CD4-positive, alpha-beta T cell treated with Interferon alpha-2 for 1 hour (primary cell): ENCODE data around the gene MLLT3.
"Not testable (repeated sequence)": the region's sequence is repeated elsewhere in the genome, so short reads cannot be mapped to it uniquely, and the experiment has no call there.

ENCODE experiments used
- DNase-seq, 2 donors: peaks; one replicate each; pipeline ENCODE4 v3.0.0-alpha.2; 2020 to 2022

The MLLT3 gene

DNA sequence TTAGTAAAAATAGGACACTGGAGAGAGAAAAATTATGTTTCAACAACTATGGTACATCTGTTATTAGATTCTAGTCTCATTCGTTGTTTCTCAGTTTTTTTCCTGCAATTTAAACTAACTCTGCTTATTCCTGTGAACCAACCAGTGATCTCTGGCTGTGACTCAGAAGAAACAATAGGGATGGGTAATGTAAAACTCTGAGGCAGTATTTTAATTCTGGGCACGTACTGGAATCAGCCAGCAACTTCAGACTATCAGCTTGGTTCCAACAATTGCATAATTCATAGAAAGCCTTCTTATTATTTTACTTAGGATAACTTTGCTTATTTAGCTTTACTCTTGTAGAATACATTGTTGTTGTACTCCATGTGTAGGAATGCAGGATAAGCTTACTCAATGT lies 28.8 kb downstream of the MLLT3 start:
- no peak for DNase-seq

DNA sequence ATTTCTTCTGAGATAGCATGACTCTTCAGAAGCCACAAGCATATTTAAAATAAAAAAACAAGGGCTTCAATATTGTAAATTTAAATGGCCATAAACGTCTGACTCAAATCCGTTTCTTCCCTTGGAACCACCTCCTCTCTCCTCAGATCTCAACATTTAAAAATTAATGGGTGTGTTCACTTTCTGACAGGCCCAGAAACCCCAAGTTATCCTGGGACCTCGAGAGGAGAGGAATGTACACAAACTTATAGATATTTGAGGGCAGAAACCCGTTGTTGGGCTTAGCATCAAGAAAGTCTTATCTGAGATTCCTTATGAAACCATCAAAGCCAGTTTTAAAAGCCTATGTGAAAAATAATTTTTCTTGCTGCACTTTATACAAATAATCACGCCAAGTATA lies 29.2 kb downstream of the MLLT3 start:
- DNase-seq = no peak

- no peak for DNase-seq
These were observed 29.6 kb downstream of the MLLT3 start for GRCh38 chr9:20592673-20593072.

DNA sequence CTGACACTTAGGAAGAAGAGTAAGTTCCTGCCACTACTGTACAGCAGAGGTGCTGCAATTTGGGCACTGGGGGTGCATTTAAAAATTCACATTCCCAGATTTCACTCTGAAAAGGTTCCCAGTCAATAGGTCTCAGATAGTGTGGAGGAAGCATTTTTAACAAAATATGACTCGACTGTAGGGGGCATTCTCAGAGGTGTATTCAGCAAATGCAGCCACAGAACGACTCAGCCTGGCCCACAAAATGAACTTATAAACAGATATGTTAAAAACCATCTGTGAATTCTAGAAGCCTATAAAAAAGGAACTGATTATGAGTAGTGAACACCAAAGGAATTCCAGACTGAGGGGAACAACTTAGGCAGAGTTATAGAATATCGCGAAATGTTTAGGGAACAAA lies 31.1 kb downstream of the MLLT3 start:
- no peak for DNase-seq

- DNase-seq = no peak
These were observed 37.2 kb downstream of the MLLT3 start for GRCh38 chr9:20584968-20585643.

DNA sequence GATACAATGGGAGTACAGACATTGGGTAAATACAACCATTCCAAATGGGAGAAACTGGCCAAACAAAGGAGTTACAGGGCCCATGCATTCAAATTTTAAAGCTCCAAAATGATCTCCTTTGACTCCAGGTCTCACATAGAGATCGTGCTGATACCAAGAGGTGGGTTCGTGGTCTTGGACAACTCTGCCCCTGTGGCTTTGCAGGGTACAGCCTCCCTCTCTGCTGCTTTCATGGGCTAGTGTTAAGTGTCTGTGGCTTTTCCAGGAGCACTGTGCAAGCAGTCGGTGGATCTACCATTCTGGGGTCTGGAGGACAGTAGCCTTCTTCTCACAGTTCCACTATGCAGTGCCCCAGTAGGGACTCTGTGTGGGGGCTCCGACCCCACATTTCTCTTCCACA lies 39.2 kb downstream of the MLLT3 start:
- not testable (repeated sequence) for DNase-seq

- DNase-seq = no peak
These were observed 40.1 kb downstream of the MLLT3 start for GRCh38 chr9:20582150-20582549.

- no peak for DNase-seq
These were observed 41.6 kb downstream of the MLLT3 start for GRCh38 chr9:20580673-20581072.

GRCh38 chr9:20579524-20580314 lies 42.6 kb downstream of the MLLT3 start:
- DNase-seq = no peak

DNA sequence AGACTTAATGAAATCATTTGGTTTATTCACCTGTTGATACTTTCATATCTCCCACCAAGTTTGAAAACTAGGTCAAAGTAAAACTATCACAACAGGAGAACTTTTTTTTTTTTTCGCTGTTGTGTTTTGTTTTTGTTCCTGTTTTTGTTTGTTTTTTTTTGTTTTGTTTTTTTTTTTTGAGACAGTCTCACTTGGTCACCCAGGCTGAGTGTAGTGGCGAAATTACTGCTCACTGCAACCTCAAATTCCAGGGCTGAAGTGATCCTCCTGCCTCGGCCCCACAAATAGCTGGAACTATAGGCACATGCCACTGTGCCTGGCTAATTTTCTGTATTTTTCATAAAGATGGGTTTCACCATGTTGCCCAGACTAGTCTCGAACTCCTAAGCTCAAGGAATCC lies 49.3 kb downstream of the MLLT3 start:
- no peak for DNase-seq

DNA sequence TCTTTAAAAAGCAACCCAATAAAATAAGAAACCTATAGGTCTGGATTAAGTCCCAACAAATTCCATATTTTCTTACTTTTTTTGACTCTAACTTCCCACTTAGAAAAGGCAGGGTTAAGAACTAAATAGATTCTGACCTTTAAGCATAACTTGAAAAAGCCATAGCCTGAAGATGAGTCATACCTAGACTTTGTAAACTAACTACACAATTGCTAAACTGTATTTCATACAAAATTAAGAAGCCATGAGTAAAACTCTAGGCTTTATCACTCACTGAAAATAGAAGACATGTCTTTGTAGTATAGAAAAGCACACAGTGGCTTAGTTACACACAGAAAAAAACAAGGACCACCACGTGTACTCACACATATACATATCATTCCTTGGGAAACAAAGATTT lies 51.5 kb downstream of the MLLT3 start:
- no peak for DNase-seq

- no peak for DNase-seq
These were observed 52.2 kb downstream of the MLLT3 start for GRCh38 chr9:20570087-20570486.

DNA sequence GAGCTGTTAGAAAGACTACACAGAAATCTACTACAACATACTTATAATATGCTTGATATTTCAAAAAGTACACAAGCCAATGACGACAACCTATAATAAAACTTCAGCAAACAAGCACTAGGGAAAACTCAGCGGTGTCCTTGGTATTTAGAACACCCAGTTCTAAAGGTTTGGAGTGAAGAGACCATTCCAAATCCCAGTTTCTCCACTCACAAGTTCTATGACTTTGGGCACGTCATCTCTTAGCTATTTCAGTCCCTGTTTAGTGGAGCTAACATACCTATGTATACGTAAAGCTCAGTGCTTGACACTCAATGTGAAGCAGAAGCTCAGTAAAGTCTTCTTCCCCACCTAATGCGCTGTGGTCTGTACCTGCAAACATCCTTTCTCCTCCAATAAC lies 52.8 kb downstream of the MLLT3 start:
- DNase-seq = no peak

DNA sequence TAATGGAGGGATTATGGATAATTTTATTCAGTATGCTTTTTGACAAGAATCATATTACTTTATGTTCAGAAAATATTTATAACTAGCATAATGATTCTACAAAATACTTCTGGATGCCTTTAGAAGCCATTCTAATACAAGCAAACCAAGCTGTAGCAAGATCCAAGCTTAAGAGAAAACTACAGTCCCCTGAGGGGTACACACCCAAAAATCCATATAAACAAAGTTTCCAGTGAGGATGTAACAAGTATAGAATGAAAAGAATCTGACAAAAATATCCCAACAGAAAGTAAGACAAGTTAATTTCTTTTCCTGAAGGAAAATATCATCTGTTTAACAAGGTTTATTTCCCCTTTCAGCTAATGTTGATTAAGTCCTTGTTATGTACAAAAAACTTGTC lies 53.9 kb downstream of the MLLT3 start:
- no peak for DNase-seq

DNA sequence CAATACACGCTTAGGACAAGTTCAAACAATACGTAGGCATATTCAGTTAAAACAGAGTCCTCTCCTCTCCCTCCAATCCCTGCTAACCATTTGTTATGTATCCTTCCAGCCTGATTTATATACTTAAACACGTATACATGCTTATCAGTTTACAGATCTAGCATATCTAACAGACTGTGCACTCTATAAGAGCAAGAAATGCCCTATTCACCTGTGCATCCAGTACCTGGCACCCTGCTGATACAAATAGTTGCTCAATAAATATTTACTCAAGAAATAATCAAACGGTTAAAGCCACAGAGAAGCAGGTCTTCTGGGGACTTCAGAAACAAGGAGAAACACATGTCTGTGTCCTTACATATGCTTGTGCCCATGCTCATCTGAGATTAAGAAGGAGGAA lies 55.9 kb downstream of the MLLT3 start:
- DNase-seq = no peak

GRCh38 chr9:20564650-20565049 lies 57.6 kb downstream of the MLLT3 start:
- no peak for DNase-seq

DNA sequence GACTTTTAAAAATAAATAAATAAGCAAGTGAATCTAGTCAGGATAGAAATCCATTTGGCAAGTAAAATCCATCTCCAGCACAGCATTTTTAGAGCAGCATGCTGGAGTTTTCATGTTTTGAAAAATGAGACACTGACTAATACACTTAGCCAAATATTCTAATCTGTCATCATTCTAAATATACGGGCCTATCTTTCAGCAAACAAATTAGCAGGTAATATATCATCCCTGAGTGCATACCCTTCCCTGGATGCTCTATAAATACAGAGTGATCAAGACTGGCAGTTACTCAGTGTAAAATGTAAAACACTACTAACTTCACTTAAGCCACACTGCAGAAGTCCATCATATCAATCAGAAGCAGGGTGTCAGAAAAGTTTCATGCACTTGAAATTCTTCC lies 58.4 kb downstream of the MLLT3 start:
- DNase-seq = no peak

DNA sequence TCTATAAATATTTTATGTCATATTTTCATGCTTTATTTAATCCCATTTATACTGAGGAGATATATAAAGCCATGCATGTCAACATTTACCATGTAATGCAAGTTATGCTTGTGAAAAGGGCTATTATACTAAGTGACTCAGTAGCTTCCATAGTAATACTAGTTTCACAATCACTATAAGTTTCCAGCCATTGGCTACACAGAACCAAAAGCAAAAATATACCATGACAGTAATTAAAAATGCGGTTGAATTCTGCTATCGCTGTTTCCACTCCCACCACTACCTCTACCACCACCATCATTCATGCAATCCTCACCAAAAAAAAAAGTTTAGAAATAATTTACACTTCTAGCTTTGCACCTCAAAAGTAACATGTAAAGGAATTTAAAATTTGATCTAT lies 60.2 kb downstream of the MLLT3 start:
- DNase-seq = no peak

GRCh38 chr9:20561531-20561930 lies 60.8 kb downstream of the MLLT3 start:
- DNase-seq = no peak

DNA sequence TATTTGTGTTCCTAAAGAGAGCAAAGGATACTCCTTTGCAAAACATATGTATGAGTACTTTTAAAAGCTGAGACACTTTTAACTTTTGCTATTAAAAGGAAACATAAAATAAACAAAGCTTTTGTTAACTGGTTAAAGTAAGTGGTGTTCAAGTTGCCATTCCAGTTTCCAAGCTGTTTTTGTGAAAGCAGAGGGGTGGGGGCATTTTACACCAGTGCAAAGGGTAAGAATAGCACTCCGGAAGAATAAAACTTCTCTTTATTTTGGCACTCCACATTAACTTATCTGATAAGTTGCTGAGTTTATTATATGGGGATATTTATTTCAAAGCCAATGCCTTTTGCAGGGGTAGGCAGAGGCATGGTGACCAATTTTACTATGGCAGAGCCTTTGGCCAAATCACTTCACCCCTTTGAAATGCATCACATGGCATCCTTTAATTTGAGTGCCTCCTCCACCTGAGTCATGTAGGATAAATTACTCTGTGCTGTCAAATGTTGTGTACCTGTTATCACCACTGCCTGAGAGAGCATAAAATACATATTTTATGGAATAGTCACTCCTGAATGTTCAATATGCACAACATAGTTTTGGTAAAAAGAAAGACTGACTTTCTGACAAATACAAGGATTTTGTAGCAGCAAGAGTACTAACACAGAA lies 62.9 kb downstream of the MLLT3 start:
- no peak for DNase-seq

DNA sequence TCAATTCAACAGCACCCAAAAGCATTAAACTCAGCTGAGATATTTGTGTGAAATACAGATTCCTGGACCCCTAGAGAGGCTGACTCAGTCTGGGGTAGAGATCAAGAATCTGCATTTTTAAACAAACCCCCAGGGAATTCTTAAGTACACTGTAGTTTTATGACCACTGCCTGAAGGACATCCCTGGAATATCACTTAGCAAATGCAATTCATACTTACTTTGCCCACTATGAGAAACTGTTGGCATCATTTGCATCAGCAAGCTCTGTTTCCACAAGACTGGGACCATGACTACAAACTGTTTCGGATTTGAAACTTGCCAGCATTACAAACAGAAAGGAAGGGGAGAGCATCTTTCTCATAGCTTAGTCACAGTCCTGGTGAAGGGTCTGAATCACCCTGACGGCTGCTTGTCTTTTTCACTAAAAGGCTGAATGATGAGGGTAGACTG lies 63.7 kb downstream of the MLLT3 start:
- no peak for DNase-seq

- no peak for DNase-seq
These were observed 64.3 kb downstream of the MLLT3 start for GRCh38 chr9:20557890-20558565.

DNA sequence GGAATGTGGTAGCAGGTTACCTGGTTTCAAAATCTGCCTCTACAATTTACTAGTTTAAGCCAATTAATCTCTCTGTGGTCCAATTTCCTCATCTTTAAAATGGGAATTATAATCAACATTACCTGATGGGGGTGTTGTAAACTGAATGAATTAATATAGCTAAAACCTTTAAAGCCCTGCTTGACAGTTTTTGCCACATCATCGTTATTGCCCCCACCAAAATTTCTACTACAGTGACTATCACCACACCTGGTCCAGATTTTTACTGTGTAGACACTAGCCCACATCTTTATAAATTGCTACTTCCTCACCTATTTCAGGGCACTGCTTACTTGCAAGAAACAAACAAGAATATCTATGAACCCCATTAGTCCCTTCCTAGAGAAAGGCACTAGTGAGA lies 65.0 kb downstream of the MLLT3 start:
- no peak for DNase-seq
